Keratinocyte (primary cell): ENCODE measurements around the gene APOL3. TPM values are rescaled to one million over a fixed set of nuclear protein-coding genes. Genes with fewer than 3 reads are reported as not detected.

Experiments used
- DNase-seq: peaks from one replicate; pipeline ENCODE4 v3.0.0-alpha.2; 2011; ENCODE audit warnings: low read depth, missing footprints, low spot score
- FAIRE-seq: peaks from 2 replicates; lab custom pipeline; 2011; peaks lifted over from hg19 to GRCh38; lab: Jason Lieb, UNC
- H2AFZ ChIP-seq: 2 replicates; pipeline ENCODE4 v1.6.0; 2012; ENCODE audit warnings: low read length, control low read depth, inconsistent platforms; ENCODE audit not compliant: control insufficient read depth
- H3K27ac ChIP-seq: 2 replicates; pipeline ENCODE4 v1.5.1; 2011; ENCODE audit warnings: low read length; ENCODE audit not compliant: control insufficient read depth, insufficient read depth
- H3K27me3 ChIP-seq: 3 replicates; pipeline ENCODE4 v1.6.0; 2011; ENCODE audit warnings: low read length; ENCODE audit not compliant: control insufficient read depth, insufficient read depth; ENCODE audit errors: extremely low read depth
- H3K36me3 ChIP-seq, 2 experiments: 2 replicates in 1 of 2; 3 replicates in 1 of 2; pipeline ENCODE4 v1.5.1; 2011; ENCODE audit warnings: low read length in 2 of 2, mild to moderate bottlenecking in 1 of 2; ENCODE audit not compliant: control insufficient read depth in 2 of 2, insufficient read depth in 2 of 2; ENCODE audit errors: extremely low read depth in 1 of 2
- H3K4me1 ChIP-seq: 3 replicates; pipeline ENCODE4 v1.5.1; 2011; ENCODE audit warnings: low read length; ENCODE audit not compliant: control insufficient read depth, insufficient read depth; ENCODE audit errors: extremely low read depth
- H3K4me2 ChIP-seq: 3 replicates; pipeline ENCODE4 v1.6.0; 2011; ENCODE audit warnings: low read depth, low read length; ENCODE audit not compliant: control insufficient read depth, insufficient read depth; ENCODE audit errors: extremely low read depth
- H3K4me3 ChIP-seq, 3 experiments: fragments of 200-600 bp in 1 of 3; sonication (generic) in 1 of 3; 2 replicates in 2 of 3; 3 replicates in 1 of 3; pipeline ENCODE4 v1.5.1; 2011 to 2016; ENCODE audit warnings: low read length in 3 of 3, mild to moderate bottlenecking in 3 of 3, control low read depth in 2 of 3, inconsistent platforms in 1 of 3, low read depth in 1 of 3, mixed read lengths in 1 of 3, mixed run types in 1 of 3, moderate library complexity in 1 of 3; ENCODE audit not compliant: control insufficient read depth in 2 of 3, insufficient read depth in 2 of 3; ENCODE audit errors: extremely low read depth in 1 of 3
- H3K79me2 ChIP-seq: 2 replicates; pipeline ENCODE4 v1.6.0; 2012; ENCODE audit warnings: low read length; ENCODE audit not compliant: control insufficient read depth, insufficient read depth
- H3K9ac ChIP-seq: 3 replicates; pipeline ENCODE4 v1.6.0; 2011; ENCODE audit warnings: low read length; ENCODE audit not compliant: control insufficient read depth, insufficient read depth; ENCODE audit errors: extremely low read depth
- H3K9me1 ChIP-seq: 3 replicates; pipeline ENCODE4 v1.6.0; 2011; ENCODE audit warnings: low read length; ENCODE audit not compliant: control insufficient read depth, insufficient read depth; ENCODE audit errors: extremely low read depth
- H3K9me3 ChIP-seq: 2 replicates; pipeline ENCODE4 v1.5.1; 2012; ENCODE audit warnings: low read depth, low read length; ENCODE audit not compliant: control insufficient read depth
- H4K20me1 ChIP-seq: 3 replicates; pipeline ENCODE4 v1.6.0; 2011; ENCODE audit warnings: low read length; ENCODE audit not compliant: control insufficient read depth, insufficient read depth; ENCODE audit errors: extremely low read depth
- CTCF ChIP-seq, 3 experiments: IDR thresholded peaks in 1 of 3; conservative IDR thresholded peaks in 1 of 3; optimal IDR thresholded peaks in 1 of 3; 2 replicates in 2 of 3; 3 replicates in 1 of 3; pipeline versions ENCODE3 to v1.5.1; 2011; ENCODE audit warnings: low read length in 3 of 3, mild to moderate bottlenecking in 3 of 3, moderate library complexity in 2 of 3, control low read depth in 1 of 3, inconsistent platforms in 1 of 3; ENCODE audit not compliant: insufficient read depth in 2 of 3; ENCODE audit errors: extremely low read depth in 1 of 3
- EZH2 ChIP-seq: IDR thresholded peaks from one replicate; pipeline ENCODE4 v1.6.1; 2012; ENCODE audit warnings: inconsistent platforms, mild to moderate bottlenecking, low read length, moderate library complexity
- dilution Hi-C: fragments of 300-500 bp; cut with MboI; formaldehyde crosslinking; loops from one replicate; pipeline ENCODE4 v1.7.0; 2020; ENCODE audit warnings: low sequenced_read_pairs; ENCODE audit not compliant: extremely low pct_ligation_motif_present
- polyA plus RNA-seq, 5 experiments: library from polyadenylated mRNA; depleted of rRNA in 3 of 5; stranded (reverse) in 3 of 5; stranded (forward) in 1 of 5; unstranded in 1 of 5; fragments of >200 nt; gene quantifications; 1 replicate in 1 of 5; 2 replicates in 3 of 5; 3 replicates in 1 of 5; pipeline versions ENCODE4 v1.2.1 to v1.2.3, GENCODE V29; 2011 to 2012; ENCODE audit warnings: missing spikeins in 2 of 5, low read depth in 1 of 5, low replicate concordance in 1 of 5

The APOL3 gene
- polyA plus RNA-seq, 1 donor (not counting 4 experiments of a cell fraction or from before 2014, with no cell fraction given) = 0.92 TPM

- DNase-seq = no peak
- no peak overlapping the region for H3K4me3 ChIP-seq
- H3K27ac ChIP-seq = no peak overlapping the region
- no peaks in the 10 kb centered on the region for H3K4me1 ChIP-seq
- FAIRE-seq = no peak
- no peaks in the 10 kb centered on the region for H3K36me3 ChIP-seq
- H3K9ac ChIP-seq = no peak overlapping the region
- no peak overlapping the region for H2AFZ ChIP-seq
- no peaks in the 10 kb centered on the region for H3K79me2 ChIP-seq
- dilution Hi-C loops = no loop called here
- H3K4me2 ChIP-seq = no peak overlapping the region
- H3K9me3 ChIP-seq = no peaks in the 10 kb centered on the region
- H3K27me3 ChIP-seq = peaks cover 24% of the 10 kb centered on the region
- no peaks in the 10 kb centered on the region for H3K9me1 ChIP-seq
- H4K20me1 ChIP-seq = no peaks in the 10 kb centered on the region
- TF ChIP-seq CTCF (optimal IDR thresholded peaks at IDR 0.05 in 1 of 3, IDR thresholded peaks at IDR 0.05 in 1 of 3, conservative IDR thresholded peaks at IDR 0.05 in 1 of 3; ENCODE audit: extremely low read depth in 1 of 3, insufficient read depth in 2 of 3, low read length in 3 of 3) (no peak), EZH2 (no peak)
Observed at GRCh38 chr22:36129071-36129470, 31.5 kb downstream of the APOL3 start.

GRCh38 chr22:36125994-36126531 lies 34.5 kb downstream of the APOL3 start:
- DNase-seq = no peak
- no peak overlapping the region for H3K4me2 ChIP-seq
- no peaks in the 10 kb centered on the region for H3K36me3 ChIP-seq
- H3K9me3 ChIP-seq = no peaks in the 10 kb centered on the region
- dilution Hi-C loops = no loop called here
- no peak overlapping the region for H3K9ac ChIP-seq
- no peak overlapping the region for H3K27ac ChIP-seq
- H3K79me2 ChIP-seq = no peaks in the 10 kb centered on the region
- TF ChIP-seq CTCF (optimal IDR thresholded peaks at IDR 0.05 in 1 of 3, IDR thresholded peaks at IDR 0.05 in 1 of 3, conservative IDR thresholded peaks at IDR 0.05 in 1 of 3; ENCODE audit: extremely low read depth in 1 of 3, insufficient read depth in 2 of 3, low read length in 3 of 3) = no peak
- no peak overlapping the region for H3K4me3 ChIP-seq
- H4K20me1 ChIP-seq = no peaks in the 10 kb centered on the region
- H3K9me1 ChIP-seq = no peaks in the 10 kb centered on the region
- peaks cover 12% of the 10 kb centered on the region for H3K27me3 ChIP-seq
- FAIRE-seq = no peak
- H2AFZ ChIP-seq = no peak overlapping the region
- H3K4me1 ChIP-seq = peaks cover 4% of the 10 kb centered on the region
